Vagina (tissue), 2 donors: Measurements from ENCODE around the gene PARD3.

Source experiments
- CTCF ChIP-seq, 3 experiments: fragments of 450-650 bp in 2 of 3; fragments of 200-600 bp in 1 of 3; sonication (generic) in 1 of 3; IDR thresholded peaks; one replicate each; pipeline ENCODE4 v1.5.1; 2017 to 2019; ENCODE audit warnings: antibody characterized with exemption in 3 of 3, mild to moderate bottlenecking in 2 of 3, moderate library complexity in 2 of 3
- POLR2AphosphoS5 ChIP-seq, 2 donors: sonication (generic); formaldehyde crosslinking; IDR thresholded peaks; one replicate each; pipeline ENCODE4 v1.9.0; 2017; ENCODE audit warnings: antibody characterized with exemption in 2 of 2, mild to moderate bottlenecking in 2 of 2, low read depth in 1 of 2; ENCODE audit not compliant: insufficient read depth in 1 of 2

- no peak for TF ChIP-seq CTCF (IDR thresholded peaks at IDR 0.05)
- no peak for TF ChIP-seq POLR2AphosphoS5 (IDR thresholded peaks at IDR 0.05; ENCODE audit: insufficient read depth in 1 of 2, low read depth in 1 of 2)
Measured at GRCh38 chr10:34626158-34626880, 188.8 kb downstream of the PARD3 start.
